ENCODE measurements around the gene TFAM.
"Not testable (repeated sequence)": the region's sequence is repeated elsewhere in the genome, so short reads cannot be mapped to it uniquely, and the experiment has no call there.

The TFAM gene

DNA sequence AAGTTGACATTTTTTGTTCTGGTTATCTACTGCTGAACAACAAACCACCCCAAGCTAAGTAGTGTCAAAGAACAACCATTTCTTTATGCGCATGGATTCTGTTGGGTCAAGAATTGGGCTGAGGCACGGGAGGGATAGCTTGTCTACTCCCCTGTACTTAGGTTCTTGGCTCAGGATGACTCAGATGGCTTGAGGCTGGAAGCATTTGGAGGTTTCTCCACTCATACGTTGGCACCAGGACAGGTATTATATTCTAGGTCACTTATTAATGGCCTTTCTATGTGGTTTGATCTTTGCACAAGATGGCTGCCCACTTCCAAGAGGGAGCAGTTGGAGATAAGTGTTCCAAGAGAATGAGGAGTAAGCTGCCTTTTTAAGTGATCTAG is 11.8 kb upstream of the TFAM start:
- DNase-seq, result no peak

DNA sequence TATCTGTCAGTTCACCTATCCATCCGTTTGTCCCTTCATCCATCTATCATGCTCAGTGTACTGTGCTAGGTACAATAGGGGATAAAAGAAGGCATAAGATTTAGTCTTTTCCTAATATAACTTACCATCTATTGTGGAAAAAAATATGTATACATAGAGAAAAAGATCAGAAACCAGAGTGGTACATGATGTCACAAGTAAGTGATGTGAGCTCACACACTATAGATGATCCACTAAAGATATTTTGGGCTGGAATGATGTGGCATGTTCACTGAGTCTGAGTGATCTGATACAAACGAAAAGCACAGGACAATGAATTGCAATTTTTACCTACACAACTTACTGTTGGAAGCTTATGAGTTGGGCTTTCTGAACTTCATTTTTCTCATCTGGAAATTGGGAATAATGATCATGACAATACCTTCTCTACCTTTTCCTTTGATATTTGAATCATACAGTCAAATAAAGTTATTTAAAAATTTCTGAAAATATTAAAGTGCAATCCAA is 2.7 kb upstream of the TFAM start:
- DNase-seq, result no peak

DNA sequence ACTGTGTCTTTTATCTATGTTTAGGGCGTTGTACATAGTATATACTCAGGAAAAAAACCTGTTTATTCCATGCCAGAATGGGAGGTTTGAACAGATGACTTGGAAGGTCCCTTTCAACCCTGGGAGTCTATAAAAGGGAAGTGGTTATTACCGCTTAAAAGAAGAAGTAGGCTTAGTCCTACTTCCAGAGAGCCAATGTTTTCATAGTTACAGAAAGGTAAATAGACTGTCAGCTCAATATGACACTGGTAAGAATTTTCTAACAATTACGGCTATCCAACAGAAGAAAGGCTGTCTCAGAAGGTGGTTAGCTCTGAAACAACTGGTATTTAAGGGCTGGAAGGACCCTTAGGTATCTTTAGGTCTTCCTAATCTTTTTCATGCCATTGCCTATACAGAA is 1.1 kb upstream of the TFAM start:
- DNase-seq, result peak; percentile 77 to 82

DNA sequence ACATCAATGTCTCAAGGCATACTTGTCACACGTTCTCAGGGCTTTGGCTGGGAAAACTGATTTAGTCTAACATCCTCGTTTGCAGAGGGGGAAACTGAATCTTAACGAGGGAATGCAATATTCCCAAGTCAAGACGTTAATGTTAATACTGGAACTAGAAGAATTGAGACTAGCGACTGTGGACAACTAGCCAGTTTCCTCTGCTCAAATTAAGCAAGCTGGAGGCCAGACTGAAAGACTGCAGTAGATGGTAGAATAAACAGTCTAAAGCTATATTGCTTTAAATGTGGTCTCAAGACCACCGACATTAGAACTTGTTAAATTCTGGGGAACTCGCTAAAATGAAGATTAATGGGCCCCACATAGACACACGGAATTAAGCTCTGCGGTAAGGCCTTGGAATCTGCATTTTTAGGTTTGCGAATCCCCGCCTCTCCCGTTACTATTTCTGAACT is 639 bp upstream of the TFAM start:
- peak in 1 of 2 donors; percentile 14 for DNase-seq

DNA sequence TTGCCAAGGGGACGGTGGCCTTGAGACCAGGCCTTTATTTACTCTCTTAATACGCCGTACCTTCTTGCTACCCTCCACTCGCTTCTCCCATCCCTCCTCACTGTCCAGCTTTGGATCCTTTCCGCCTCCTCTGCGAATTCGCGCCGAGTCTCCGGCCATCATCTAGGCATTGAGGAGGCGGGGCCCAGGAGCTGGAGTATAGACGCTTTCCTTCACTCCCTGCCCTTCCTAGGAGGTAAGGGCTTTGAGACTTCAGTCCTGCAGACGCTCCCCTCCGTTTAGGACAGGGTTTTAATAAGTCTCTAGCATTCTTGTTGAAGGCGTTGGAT is 538 bp downstream of the TFAM start:
- DNase-seq, result peak in 1 of 2 donors; percentile 11

DNA sequence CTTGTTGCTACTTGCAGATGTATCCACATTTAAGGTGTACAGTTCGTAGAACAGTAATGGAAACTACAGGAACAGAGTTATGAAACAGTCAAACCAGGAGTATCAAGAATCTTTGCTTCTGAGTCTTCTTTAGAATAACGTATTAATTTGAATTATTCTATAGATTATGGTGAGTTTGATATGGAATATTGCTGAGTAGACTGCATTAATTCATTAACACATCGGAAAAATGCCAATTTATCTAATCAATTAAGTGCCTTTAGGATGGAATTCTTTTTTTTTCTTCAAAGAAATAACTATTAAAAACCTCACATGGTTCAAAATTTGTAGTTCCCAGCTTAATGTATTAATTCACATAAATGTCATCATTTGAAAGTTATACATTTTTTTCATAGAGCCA is 3.8 kb downstream of the TFAM start:
- no peak for DNase-seq

DNA sequence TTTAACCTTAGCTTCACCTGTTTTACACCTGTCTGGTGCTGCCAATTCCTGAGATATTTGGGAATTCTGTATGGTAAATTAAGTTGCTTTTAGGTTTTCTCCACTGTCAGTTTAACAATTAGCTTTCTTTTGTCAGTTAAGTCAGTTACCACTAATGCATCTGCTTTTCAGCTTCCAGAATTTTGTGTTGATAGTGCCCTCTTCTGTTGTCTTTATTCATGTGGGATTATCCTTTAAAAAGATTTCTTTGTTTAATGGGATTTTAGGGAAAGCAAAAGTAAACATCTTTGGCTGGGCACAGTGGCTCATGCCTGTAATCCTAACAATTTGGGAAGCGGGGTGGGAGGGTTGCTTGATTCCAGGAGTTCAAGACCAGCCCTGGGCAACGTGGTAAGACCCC is 8.1 kb downstream of the TFAM start:
- DNase-seq, result peak in 1 of 2 donors; percentile 25

DNA sequence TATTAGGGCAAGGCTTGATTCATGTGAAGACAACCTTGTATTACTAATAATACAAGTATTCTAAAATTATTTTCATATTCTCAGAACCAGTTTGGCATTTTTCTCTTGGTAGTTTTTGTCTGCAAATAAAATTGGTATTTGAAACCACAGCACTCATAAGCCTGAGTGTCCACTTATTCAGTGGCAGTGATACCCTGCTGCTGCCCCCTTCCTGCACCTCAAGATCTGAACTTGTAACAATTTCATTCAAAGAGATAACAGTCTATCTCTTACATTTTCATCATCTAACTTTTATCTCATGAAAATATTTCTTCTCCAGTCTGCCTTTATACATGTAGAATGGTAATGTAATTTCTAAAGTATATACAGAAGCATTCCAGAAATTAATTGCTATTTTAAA is 9.3 kb downstream of the TFAM start:
- DNase-seq, result no peak

DNA sequence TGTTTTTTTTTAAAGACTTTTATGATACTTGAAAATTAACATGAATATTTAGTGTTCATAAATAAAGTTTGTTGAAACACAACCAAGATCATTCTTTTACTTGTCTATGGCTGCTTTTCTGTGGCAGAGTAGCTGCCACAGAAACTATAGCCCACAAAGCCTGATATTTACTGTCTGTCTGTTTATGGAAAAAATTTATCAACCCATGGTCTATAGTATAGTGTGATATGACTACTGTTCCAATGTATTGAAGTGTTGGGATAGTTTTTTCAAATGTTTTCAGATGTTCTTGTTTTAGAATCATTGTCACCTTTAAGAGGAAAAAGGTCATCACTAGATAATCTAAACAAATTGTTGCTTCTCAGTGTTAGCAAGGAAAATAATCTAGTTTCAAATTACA is 10.8 kb downstream of the TFAM start:
- no peak for DNase-seq

DNA sequence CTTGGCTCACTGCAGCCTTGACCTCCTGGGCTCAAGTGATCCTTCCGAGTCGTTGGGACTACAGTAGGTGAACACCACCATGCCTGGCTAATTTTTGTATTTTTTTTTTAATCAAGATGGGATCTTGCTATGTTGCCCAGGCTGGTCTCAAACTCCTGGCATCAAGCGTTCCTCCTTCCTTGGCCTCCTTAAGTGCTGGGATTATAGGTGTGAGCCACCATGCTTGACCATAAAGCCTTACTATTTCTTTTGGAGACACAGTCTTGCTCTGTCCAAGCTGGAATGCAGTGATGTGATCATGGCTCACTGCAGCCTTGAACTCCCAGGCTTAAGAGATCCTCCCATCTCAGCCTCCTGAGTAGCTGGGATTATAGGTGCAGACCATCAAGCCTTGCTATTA is 12.6 kb downstream of the TFAM start:
- DNase-seq, result no peak

DNA sequence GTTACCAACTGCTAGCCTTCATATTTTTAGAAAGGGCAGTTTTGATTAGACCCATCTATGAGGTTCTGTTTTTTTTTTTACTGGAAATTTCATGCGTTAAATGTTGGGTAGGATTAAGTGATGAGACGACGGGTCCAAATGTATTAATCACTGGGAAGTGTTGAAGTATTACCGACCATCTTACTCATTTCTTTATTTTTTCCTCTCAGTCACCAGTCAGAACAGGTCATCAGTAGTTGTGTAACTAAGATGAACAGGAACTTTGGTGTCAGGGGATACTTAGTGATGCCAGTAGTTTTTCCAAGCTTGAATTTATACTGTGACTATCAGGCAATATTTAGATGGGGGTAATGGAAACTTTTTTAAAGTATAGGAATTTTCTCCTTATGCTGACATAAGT is 14.2 kb downstream of the TFAM start:
- DNase-seq, result peak; percentile 4 to 21

DNA sequence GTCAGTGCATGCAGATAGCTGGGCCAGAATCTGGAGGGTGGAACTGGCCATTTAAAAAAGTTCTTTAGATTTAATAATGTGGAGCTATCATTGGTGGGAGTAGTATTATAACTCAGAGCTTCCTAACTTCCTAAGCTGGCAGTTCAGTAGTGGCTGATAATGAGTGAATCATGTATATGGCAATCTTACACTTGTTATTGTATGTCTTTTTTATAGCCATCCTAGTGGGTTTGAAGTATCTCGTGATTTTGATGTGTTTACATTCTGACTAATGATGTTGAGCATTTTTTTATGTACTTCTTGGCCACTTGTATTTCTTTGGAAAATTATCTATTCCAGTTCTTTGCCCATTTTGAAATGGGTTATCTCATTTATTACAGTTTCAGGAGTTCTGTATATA is 15.4 kb downstream of the TFAM start:
- no peak for DNase-seq

DNA sequence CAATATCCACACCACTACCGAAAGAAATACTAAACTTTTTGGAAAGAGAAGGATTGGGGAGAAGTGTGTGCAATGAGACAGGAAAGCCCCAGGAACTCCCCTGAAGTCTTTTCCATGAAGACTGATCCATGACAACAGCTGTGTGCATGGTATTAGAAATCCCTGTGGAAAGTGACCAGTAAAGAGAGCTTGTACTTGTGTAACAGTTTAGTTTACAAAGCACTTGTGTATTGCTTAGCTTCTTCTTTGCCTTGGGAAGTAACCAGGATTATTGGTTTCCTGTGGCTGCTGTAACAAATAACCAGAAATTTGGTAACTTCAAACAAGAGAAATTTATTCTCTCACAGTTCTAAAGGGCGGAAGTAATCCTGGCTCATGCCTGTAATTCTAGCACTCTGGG is 18.8 kb downstream of the TFAM start:
- no peak for DNase-seq

DNA sequence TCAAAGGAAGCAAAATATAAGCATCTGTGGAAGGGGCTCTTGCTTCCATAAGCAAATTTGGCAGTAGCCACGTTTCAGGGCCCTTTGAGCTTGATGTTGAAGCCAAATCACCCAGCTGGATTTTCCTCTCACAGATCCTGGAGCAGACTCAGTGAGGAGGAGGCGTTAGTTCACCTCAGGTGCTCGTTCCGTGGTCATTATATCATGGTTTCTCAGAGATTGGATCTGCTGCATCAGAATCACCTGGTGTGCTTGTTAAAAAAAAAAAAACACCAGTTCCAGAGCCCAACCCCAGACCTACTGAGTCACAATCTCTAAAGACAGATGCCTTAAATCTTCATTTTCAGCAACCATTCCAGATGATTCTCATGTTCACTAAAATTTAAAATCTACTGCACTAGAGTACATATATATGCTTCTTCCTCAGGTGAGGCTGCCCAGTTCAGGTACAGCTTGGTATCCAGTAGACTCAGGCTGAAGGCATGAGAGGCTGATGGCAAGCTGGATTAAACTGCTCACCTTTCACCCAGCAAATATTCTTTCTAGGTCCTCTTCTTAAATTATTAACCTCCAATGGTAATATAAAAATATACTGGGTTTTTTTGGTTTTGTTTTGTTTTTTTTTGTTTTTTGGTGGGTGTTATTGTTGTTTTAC is 24.9 kb downstream of the TFAM start:
- no peak for DNase-seq

DNA sequence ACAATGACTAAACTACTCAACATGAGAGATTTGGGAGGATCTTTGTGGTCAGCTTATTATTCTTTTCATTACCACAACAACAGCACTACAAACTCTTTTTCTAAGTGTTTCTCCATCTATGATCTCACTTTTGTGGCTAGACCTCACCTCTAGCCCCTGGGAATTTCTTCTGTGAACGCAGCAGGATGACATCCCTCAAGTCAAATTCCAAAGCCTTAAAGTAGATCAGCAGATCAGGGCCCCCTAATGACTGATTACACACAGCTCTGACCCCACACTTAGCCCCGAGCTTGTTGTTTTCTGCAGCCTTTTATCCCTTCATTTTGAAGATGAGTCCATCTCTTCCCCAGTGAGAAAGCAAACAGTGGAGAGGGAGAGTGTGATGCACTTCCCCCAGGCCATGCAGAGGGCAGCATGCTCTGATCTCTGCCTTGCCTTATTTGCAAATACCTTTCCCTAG is 27.3 kb downstream of the TFAM start:
- DNase-seq, result no peak

DNA sequence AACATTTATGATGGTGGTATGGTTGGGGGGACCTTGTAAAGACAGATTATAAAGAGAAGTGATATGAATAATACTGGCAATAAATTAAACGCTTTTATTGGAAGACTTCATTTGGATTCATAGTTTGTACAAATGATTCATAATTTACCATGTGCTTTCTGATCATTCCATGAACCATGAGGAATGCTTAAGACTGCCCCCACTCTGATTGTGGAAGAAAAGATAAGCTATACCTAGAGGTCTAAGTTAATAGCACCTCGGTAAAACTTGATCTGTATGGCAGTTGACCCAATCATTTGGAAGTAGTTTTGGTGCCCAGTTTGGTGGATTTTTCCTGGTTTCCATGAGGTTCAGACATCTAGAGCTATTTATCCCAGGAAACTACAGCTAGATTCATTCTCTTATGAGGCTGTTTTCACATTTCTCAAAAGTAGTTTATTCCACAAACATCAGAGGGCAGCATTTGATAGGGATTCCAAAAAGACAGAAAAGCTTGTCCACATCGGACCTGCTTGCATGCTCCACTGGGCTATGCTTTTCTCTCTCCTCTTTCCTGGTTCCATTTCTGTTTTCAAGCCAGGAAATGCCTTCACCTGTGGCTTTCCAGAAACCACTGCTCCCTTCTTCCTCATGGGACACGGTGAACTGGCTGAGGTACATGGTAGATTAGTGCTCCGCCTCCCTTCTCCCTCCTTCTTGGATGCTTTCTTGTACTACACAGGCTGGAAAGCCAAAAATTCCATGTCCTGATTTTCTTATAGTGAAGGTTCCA is 29.2 kb downstream of the TFAM start:
- DNase-seq, result no peak

DNA sequence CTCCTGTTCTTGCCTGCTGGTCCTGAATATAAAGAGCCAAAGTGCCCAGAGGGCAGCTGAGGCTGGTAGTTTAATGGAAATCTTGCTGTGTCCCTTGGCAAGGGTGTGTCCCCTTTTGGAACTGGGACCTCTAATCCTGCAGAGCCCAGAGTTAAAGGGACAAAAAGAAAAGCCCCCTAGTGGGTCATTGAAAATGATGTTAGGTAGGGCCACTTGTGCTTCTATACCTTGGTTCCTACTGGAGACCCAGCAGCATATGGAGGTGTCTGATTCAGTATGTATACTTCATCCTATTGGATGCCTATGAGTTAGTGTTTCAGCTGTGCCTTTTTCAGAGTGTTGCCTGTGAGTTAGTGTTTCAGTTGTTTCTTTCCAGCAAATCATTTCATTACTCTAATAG is 30.5 kb downstream of the TFAM start:
- DNase-seq, result no peak

DNA sequence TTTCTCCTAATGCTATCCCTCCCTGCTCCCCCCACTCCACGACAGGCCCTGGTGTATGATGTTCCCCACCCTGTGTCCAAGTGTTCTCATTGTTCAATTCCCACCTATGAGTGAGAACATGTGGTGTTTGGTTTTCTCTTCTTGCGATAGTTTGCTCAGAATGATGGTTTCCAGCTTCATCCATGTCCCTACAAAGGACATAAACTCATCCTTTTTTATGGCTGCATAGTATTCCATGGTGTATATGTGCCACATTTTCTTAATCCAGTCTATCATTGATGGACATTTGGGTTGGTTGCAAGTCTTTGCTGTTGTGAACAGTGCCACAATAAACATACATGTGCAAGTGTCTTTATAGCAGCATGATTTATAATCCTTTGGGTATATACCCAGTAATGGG is 32.7 kb downstream of the TFAM start:
- not testable (repeated sequence) for DNase-seq

DNA sequence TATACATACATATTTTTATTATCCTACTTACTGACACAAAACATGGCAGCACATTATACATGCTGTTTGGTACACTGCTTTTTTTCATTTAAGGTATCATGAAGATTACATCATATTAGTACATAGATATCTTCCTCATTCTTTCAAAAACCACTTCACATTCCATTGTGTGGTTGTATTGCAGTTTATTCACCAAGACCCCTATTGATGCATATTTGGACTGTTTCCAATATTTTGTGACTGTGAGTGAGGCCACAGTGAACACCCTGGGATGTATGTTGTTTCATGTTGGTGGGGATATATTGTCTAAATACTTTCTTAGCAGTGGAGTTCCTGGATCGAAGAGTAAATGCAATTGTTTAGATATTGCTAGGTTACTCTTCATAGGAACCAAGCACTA is 39.0 kb downstream of the TFAM start:
- DNase-seq, result no peak

DNA sequence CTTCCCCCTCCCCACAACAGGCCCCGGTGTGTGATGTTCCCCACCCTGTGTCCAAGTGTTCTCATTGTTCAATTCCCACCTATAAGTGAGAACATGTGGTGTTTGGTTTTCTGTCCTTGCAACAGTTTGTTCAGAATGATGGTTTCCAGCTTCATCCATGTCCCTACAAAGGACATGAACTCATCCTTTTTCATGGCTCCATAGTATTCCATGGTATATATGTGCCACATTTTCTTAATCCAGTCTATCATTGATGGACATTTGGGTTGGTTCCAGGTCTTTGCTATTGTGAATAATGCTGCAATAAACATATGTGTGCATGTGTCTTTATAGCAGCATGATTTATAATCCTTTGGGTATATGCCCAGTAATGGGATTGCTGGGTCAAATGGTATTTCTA is 43.2 kb downstream of the TFAM start:
- not testable (repeated sequence) for DNase-seq

DNA sequence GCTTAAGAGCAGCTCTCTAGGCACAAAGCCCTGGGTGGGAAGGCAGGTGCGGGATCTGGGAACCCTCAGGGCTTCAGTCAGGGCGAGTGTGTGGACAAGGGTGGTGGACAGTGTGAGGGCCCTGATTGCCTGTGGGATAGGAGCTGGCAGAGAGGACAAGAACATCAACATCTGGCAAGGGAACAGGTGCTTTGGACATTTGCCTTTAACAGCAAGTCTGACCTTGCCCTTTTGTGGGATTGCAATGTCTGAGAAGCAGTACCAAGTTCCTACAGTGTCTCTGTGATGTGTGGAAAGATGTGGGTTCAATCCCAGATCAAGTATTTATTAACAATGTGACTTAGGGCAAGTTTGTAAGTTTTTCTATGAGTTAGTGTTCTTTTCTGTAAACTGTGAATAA is 46.7 kb downstream of the TFAM start:
- no peak for DNase-seq

DNA sequence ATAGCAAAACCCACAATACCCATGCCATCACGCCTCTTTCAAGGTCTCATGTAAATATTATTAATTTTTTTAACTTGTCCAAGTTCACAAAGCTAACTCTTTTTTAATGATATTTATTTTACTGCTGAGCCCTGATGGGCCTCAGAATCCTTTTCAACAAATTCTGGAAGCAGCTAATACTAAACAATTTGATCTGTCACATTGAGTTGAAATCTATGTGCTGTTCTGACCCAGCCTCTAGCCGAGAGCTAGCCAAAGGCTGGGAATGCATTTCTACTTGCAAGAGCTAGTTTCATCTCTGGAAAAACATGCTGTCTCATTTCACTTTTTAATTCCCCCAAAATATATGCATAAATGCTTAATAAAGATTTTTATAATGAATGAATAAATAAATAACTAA is 47.9 kb downstream of the TFAM start:
- DNase-seq, result no peak

DNA sequence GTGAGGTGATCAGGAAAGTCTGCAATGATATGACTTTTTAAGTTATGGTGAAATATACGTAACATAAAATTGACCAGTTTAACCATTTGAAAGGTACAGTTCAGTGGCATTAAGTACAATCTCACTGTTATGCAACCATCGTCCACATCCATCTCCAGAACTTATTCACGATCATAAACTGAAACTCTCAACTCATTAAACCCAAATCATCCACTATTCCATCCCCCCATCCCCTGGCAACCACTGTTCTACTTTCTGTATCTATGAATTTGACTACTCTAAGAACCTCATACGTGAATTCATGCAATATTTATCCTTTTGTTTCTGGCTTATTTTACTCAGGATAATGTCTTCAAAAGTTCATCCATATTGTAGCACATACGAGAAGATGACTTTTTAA is 48.4 kb downstream of the TFAM start:
- no peak for DNase-seq

DNA sequence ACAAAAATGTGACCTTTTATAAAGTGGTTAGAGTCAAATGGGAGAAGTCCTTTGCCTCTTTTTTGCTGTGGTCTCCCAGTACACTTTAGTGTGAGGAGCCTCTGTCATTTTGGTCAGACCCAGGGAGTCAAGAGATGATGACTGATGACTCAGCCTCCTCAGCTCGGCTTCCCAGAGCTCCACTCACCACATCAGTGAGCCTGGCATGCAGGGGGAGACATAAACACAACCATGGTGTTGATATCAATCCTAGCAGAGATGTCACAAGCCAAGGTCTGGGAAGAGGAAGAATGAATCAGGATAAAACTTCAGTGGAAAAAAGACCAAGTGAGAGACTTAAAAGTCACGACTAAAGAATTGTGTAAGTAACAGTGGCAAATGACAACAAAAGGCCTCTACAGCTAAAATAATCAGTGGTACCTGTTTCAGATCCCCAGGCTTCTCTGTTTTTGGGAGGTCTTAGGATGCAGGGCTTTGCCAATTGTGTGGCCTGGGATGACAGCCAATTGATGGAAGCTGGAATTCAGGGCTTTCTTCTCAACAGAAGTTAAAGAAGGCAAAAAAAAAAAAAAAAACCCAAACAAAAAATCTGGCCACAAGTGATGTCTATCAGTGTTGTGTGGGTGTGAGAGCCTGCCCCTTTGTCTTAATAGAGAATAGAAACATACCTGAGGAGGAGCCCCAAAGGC is 50.2 kb downstream of the TFAM start:
- peak in 1 of 2 donors; percentile 5 for DNase-seq
